Epithelial cell of esophagus (primary cell): ENCODE data around the gene GAB2.

ENCODE experiments used
- DNase-seq: peaks from one replicate; pipeline ENCODE4 v3.0.0; 2010; ENCODE audit warnings: low read depth
- H3K4me3 ChIP-seq: 2 replicates; pipeline ENCODE4 v1.5.1; 2011; ENCODE audit warnings: mild to moderate bottlenecking, low read length, control low read depth
- CTCF ChIP-seq: IDR thresholded peaks from 2 replicates; pipeline ENCODE4 v1.5.1; 2011; ENCODE audit warnings: low read depth, mild to moderate bottlenecking, low read length, control low read depth, inconsistent platforms; ENCODE audit not compliant: insufficient read depth; ENCODE audit errors: missing control alignments

GAB2 gene

GRCh38 chr11:78192911-78193351, 224.7 kb downstream of the GAB2 start:
- DNase-seq, result no peak
- no peak for TF ChIP-seq CTCF
- no peak overlapping the region for H3K4me3 ChIP-seq

GRCh38 chr11:78192223-78192719, 225.3 kb downstream of the GAB2 start:
- no peak overlapping the region for H3K4me3 ChIP-seq
- no peak for TF ChIP-seq CTCF
- DNase-seq, result no peak

GRCh38 chr11:78190871-78191538, 226.6 kb downstream of the GAB2 start:
- H3K4me3 ChIP-seq, result no peak overlapping the region
- TF ChIP-seq CTCF, result no peak
- no peak for DNase-seq

GRCh38 chr11:78190374-78190773, 227.2 kb downstream of the GAB2 start:
- TF ChIP-seq CTCF, result no peak
- DNase-seq, result no peak
- no peak overlapping the region for H3K4me3 ChIP-seq

DNA sequence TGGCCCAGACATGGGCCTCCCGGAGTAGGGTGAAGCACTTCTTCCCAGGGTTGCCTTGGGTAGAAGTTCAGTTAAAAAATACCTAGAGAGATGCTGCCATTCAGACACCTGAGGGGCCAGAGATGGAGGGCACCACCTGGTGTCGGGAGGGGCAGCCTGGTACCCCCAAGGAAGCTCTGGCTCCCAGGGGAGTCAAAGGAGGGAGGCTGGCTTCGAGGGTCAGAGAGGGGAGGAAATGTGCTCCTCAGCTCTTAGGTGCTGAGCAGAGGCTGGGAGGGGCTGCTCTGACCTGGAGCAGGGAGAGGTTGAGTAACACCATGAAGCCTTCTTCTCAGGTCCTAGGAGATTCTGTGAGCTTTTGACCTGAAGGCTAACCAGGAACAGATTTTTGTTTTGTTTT, 227.8 kb downstream of the GAB2 start:
- no peak for TF ChIP-seq CTCF
- peak overlapping the region; percentile 84 for H3K4me3 ChIP-seq
- DNase-seq, result no peak

GRCh38 chr11:78189174-78189724, 228.4 kb downstream of the GAB2 start:
- H3K4me3 ChIP-seq, result peak overlapping the region; percentile 84
- no peak for DNase-seq
- TF ChIP-seq CTCF, result no peak
